ENCODE data around the gene SEH1L.

- TF ChIP-seq POLR2AphosphoS5 (IDR thresholded peaks at IDR 0.05) (no peak), POLR2A (IDR thresholded peaks at IDR 0.05) (no peak), CTCF (IDR thresholded peaks at IDR 0.05) (no peak), EP300 (IDR thresholded peaks at IDR 0.05; ENCODE audit: low read depth) (no peak)
These were observed 15.3 kb downstream of the SEH1L start for GRCh38 chr18:12963069-12963468.

All from transverse colon (tissue), 4 donors.